ENCODE measurements around the gene TRIM7. TPM values are rescaled to one million over a fixed set of nuclear protein-coding genes. Genes with fewer than 3 reads are reported as not detected.

The TRIM7 gene
- polyA plus RNA-seq, 1 donor from 2014 or later: 2.1 TPM

DNA sequence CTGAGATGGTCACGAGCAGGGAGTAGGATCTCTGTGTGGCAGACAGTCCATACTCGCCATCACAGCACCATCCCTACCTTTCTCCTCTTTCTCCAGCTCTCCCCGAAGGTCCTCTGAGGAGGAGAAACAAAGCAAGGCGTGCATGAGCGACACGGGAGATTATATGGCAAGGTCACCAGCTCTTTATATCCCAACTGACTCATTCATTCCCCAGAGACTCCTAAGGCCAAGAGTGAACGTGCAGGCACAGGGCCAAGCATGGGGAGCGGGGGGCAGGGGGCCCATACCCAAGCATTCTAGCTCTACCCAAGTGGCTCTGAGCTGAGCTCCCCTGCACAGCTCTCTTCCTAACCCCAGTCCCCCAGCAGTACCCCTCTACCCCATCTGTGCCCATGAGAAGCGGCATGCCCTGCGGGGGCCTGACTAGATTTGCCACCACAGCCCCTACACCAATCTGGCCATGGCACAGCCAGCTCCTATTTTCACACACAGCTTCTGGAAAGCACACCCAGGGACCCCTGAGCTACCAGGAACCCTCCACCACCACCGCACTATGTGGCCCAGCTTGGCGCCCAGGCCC, 6.8 kb downstream of the TRIM7 start:
- Histone ChIP-seq H3K27ac (ENCODE audit: low read length) (no peak overlapping the region), H3K9me2 (ENCODE audit: insufficient read depth, low read length) (no peaks in the 10 kb centered on the region), H3K4me3 (ENCODE audit: low read length) (no peak overlapping the region), H3K9me3 (ENCODE audit: low read length) (no peaks in the 10 kb centered on the region), H2AFZ (ENCODE audit: low read depth, low read length) (no peak overlapping the region), H3K9ac (ENCODE audit: low read length) (no peak overlapping the region), H4K20me1 (ENCODE audit: insufficient read depth) (no peaks in the 10 kb centered on the region), H3K79me2 (replicated peaks; ENCODE audit: insufficient read depth, low read length) (no peaks in the 10 kb centered on the region), H3K4me2 (ENCODE audit: low read length) (no peak overlapping the region), H3F3A (ENCODE audit: insufficient read depth, low read length, poor library complexity, severe bottlenecking) (no peaks in the 10 kb centered on the region), H3K36me3 (ENCODE audit: insufficient read depth, low read length) (no peaks in the 10 kb centered on the region), H3K27me3 (ENCODE audit: insufficient read depth, low read depth, low read length) (peaks cover 26% of the 10 kb centered on the region)
- no peak for TF ChIP-seq EZH2 (IDR thresholded peaks at IDR 0.05; ENCODE audit: borderline replicate concordance, insufficient read depth, low read length, poor library complexity, severe bottlenecking)
- TF ChIP-seq RAD21 (conservative IDR thresholded peaks at IDR 0.05): no peak
- TF ChIP-seq TAF1 (IDR thresholded peaks at IDR 0.05; ENCODE audit: low read depth): no peak
- TF ChIP-seq, protein P1, sequence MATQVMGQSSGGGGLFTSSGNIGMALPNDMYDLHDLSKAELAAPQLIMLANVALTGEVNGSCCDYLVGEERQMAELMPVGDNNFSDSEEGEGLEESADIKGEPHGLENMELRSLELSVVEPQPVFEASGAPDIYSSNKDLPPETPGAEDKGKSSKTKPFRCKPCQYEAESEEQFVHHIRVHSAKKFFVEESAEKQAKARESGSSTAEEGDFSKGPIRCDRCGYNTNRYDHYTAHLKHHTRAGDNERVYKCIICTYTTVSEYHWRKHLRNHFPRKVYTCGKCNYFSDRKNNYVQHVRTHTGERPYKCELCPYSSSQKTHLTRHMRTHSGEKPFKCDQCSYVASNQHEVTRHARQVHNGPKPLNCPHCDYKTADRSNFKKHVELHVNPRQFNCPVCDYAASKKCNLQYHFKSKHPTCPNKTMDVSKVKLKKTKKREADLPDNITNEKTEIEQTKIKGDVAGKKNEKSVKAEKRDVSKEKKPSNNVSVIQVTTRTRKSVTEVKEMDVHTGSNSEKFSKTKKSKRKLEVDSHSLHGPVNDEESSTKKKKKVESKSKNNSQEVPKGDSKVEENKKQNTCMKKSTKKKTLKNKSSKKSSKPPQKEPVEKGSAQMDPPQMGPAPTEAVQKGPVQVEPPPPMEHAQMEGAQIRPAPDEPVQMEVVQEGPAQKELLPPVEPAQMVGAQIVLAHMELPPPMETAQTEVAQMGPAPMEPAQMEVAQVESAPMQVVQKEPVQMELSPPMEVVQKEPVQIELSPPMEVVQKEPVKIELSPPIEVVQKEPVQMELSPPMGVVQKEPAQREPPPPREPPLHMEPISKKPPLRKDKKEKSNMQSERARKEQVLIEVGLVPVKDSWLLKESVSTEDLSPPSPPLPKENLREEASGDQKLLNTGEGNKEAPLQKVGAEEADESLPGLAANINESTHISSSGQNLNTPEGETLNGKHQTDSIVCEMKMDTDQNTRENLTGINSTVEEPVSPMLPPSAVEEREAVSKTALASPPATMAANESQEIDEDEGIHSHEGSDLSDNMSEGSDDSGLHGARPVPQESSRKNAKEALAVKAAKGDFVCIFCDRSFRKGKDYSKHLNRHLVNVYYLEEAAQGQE (IDR thresholded peaks at IDR 0.05; ENCODE audit: borderline replicate concordance): no peak
- no peak for TF ChIP-seq SMC3 (conservative IDR thresholded peaks at IDR 0.05; ENCODE audit: poor library complexity)

DNA sequence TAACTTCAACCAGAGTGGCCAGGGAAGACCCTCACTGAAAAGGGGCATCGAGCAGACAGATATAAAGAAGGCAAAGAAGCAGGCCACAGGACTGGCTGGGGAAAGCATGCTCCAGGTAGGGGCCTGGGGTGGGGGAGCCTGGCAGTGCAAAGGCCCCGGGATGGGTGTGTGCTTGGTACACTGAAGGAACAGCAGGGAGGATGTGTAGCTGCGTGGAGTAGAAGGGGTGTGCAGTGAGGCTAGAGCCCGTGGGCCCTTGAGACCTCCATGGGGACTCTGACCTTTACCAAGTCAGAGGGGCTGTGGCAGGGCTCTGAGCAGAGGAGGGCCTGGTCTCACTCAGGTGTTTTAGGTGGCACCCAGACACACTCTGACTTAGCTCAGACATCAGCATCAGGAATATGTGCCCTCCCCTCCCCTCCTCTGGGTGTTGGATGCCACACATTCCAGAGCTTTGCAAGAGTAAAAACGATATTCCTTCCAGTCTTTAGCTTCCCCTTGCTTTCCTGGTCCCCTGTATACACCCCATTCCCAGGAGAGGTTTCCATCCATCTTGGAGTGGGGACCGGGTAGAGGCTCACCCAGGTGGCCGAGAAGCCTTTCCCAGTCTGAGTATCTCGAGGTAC, 7.6 kb downstream of the TRIM7 start:
- Histone ChIP-seq H3K4me2 (ENCODE audit: low read length) (no peak overlapping the region), H3K9ac (ENCODE audit: low read length) (no peak overlapping the region), H2AFZ (ENCODE audit: low read depth, low read length) (no peak overlapping the region), H3K4me3 (ENCODE audit: low read length) (no peak overlapping the region), H3K27me3 (ENCODE audit: insufficient read depth, low read depth, low read length) (peaks cover 20% of the 10 kb centered on the region), H3K27ac (ENCODE audit: low read length) (no peak overlapping the region), H3K9me3 (ENCODE audit: low read length) (no peaks in the 10 kb centered on the region), H3K79me2 (replicated peaks; ENCODE audit: insufficient read depth, low read length) (no peaks in the 10 kb centered on the region), H3K36me3 (ENCODE audit: insufficient read depth, low read length) (no peaks in the 10 kb centered on the region), H3K9me2 (ENCODE audit: insufficient read depth, low read length) (no peaks in the 10 kb centered on the region), H4K20me1 (ENCODE audit: insufficient read depth) (no peaks in the 10 kb centered on the region), H3F3A (ENCODE audit: insufficient read depth, low read length, poor library complexity, severe bottlenecking) (no peaks in the 10 kb centered on the region)
- TF ChIP-seq, protein P1 (IDR thresholded peaks at IDR 0.05; ENCODE audit: borderline replicate concordance): no peak
- TF ChIP-seq, protein P2, sequence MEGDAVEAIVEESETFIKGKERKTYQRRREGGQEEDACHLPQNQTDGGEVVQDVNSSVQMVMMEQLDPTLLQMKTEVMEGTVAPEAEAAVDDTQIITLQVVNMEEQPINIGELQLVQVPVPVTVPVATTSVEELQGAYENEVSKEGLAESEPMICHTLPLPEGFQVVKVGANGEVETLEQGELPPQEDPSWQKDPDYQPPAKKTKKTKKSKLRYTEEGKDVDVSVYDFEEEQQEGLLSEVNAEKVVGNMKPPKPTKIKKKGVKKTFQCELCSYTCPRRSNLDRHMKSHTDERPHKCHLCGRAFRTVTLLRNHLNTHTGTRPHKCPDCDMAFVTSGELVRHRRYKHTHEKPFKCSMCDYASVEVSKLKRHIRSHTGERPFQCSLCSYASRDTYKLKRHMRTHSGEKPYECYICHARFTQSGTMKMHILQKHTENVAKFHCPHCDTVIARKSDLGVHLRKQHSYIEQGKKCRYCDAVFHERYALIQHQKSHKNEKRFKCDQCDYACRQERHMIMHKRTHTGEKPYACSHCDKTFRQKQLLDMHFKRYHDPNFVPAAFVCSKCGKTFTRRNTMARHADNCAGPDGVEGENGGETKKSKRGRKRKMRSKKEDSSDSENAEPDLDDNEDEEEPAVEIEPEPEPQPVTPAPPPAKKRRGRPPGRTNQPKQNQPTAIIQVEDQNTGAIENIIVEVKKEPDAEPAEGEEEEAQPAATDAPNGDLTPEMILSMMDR (IDR thresholded peaks at IDR 0.05; ENCODE audit: poor library complexity, severe bottlenecking): no peak
- no peak for TF ChIP-seq RAD21 (conservative IDR thresholded peaks at IDR 0.05)
- TF ChIP-seq EP300 (conservative IDR thresholded peaks at IDR 0.05; ENCODE audit: poor library complexity, severe bottlenecking): no peak
- TF ChIP-seq TAF1 (IDR thresholded peaks at IDR 0.05; ENCODE audit: low read depth): no peak

Data from neural cell (in vitro differentiated cells).